Fibroblast of pulmonary artery (primary cell): ENCODE data around the gene UBXN7.
"Not testable (repeated sequence)": the region's sequence is repeated elsewhere in the genome, so short reads cannot be mapped to it uniquely, and the experiment has no call there.

Experiments
- DNase-seq: peaks from one replicate; pipeline ENCODE4 v3.0.0-alpha.2; 2010; ENCODE audit warnings: low read depth
- H3K4me3 ChIP-seq: replicated peaks from 2 replicates; pipeline ENCODE4 v1.5.1; 2011; ENCODE audit warnings: low read depth, mild to moderate bottlenecking, control low read depth, low read length, moderate library complexity
- CTCF ChIP-seq: IDR thresholded peaks from 2 replicates; pipeline ENCODE4 v1.5.1; 2011; ENCODE audit warnings: mild to moderate bottlenecking, control low read depth, low read length, inconsistent platforms; ENCODE audit errors: missing control alignments

UBXN7 gene

GRCh38 chr3:196431181-196432136 lies 768 bp downstream of the UBXN7 start:
- H3K4me3 ChIP-seq, result peak overlapping the region; percentile 97
- TF ChIP-seq CTCF, result no peak
- DNase-seq, result peak; percentile 63

- DNase-seq, result no peak
- no peak for TF ChIP-seq CTCF
- H3K4me3 ChIP-seq, result no peak overlapping the region
These were observed 4.2 kb downstream of the UBXN7 start for GRCh38 chr3:196428041-196428440.

GRCh38 chr3:196424421-196424820 lies 7.8 kb downstream of the UBXN7 start:
- not testable (repeated sequence) for H3K4me3 ChIP-seq

GRCh38 chr3:196423044-196423781 lies 9.0 kb downstream of the UBXN7 start:
- no peak overlapping the region for H3K4me3 ChIP-seq
- no peak for TF ChIP-seq CTCF
- DNase-seq, result peak; percentile 11

More at GRCh38 chr3:196424421-196424820, 7.8 kb downstream of the UBXN7 start:
- not testable (repeated sequence) for DNase-seq

- not testable (repeated sequence) for H3K4me3 ChIP-seq, DNase-seq
These were observed 10.6 kb downstream of the UBXN7 start for GRCh38 chr3:196421668-196422067.

GRCh38 chr3:196419386-196419785 lies 12.8 kb downstream of the UBXN7 start:
- no peak for DNase-seq
- no peak overlapping the region for H3K4me3 ChIP-seq
- TF ChIP-seq CTCF, result no peak

- TF ChIP-seq CTCF, result no peak
These were observed 13.6 kb downstream of the UBXN7 start for GRCh38 chr3:196418601-196419000.

More at GRCh38 chr3:196418601-196419000, 13.6 kb downstream of the UBXN7 start:
- no peak overlapping the region for H3K4me3 ChIP-seq
- no peak for DNase-seq
